ENCODE measurements around the gene TIAM1. TPM values are rescaled to one million over a fixed set of nuclear protein-coding genes. Genes with fewer than 3 reads are reported as not detected.

TIAM1 gene
- total and polyA plus RNA-seq, 2 of the 8 experiments (the other 6 are each of a cell fraction or from before 2014, with no cell fraction given): 10.1 to 30.7 TPM

- Histone ChIP-seq H3K9ac (replicated peaks in 1 of 4; ENCODE audit: extremely low read depth in 1 of 4, low read depth in 3 of 4, low read length in 3 of 4) (no peak overlapping the region; a peak in 1 of 7 replicates), H3K79me1 (ENCODE audit: low read depth, low read length) (peaks cover 3% of the 10 kb centered on the region; the same call in 1 of the 2 replicates), H2BK5ac (ENCODE audit: low read depth, low read length) (no peak overlapping the region; the same call in 1 of the 2 replicates), H3K27me3 (replicated peaks in 1 of 4; ENCODE audit: control insufficient read depth in 3 of 4, extremely low read depth in 1 of 4, insufficient read depth in 3 of 4, low read length in 3 of 4) (no peaks in the 10 kb centered on the region), H4K5ac (ENCODE audit: insufficient read length, low read depth, low read length) (no peak overlapping the region), H2BK120ac (replicated peaks; ENCODE audit: low read depth, low read length) (no peak overlapping the region), H3K4ac (replicated peaks; ENCODE audit: insufficient read length, low read depth, low read length) (no peak overlapping the region), H4K91ac (replicated peaks; ENCODE audit: insufficient read length, low read length) (no peak overlapping the region), H3K23ac (ENCODE audit: insufficient read length) (no peak overlapping the region), H3K9me3 (ENCODE audit: insufficient read depth in 2 of 2, low read depth in 1 of 2, low read length in 1 of 2) (no peaks in the 10 kb centered on the region; a peak in 2 of 4 replicates), H2BK20ac (ENCODE audit: low read length) (no peak overlapping the region), H3K4me3 (ENCODE audit: extremely low read depth in 1 of 4, insufficient read depth in 2 of 4, low read depth in 3 of 4, low read length in 4 of 4) (no peak overlapping the region), H4K8ac (ENCODE audit: extremely low read depth, insufficient read depth, low read length) (peak overlapping the region; percentile 82; the same call in 1 of the 2 replicates), H3K36me3 (ENCODE audit: control insufficient read depth in 2 of 4, insufficient read depth in 4 of 4, low read length in 3 of 4) (no peaks in the 10 kb centered on the region), H3K79me2 (ENCODE audit: control insufficient read depth in 1 of 2, insufficient read depth in 2 of 2, low read length in 2 of 2) (peaks cover 0 to 6% of the 10 kb centered on the region in 2 experiments; a peak in 1 of 4 replicates), H2BK12ac (ENCODE audit: low read depth, low read length) (no peak overlapping the region), H3K4me1 (replicated peaks in 1 of 4; ENCODE audit: control insufficient read depth in 3 of 4, insufficient read depth in 4 of 4, low read length in 3 of 4) (peaks cover 0 to 4% (median 1%) of the 10 kb centered on the region in 4 experiments; a peak in 3 of 7 replicates), H2AK5ac (ENCODE audit: low read depth, low read length) (no peak overlapping the region), H4K20me1 (replicated peaks in 1 of 2; ENCODE audit: control insufficient read depth in 1 of 2, insufficient read depth in 2 of 2, low read length in 2 of 2) (no peaks in the 10 kb centered on the region), H3K14ac (ENCODE audit: insufficient read length) (no peak overlapping the region), H3K56ac (replicated peaks; ENCODE audit: insufficient read length, low read depth, low read length) (no peak overlapping the region), H3K4me2 (ENCODE audit: insufficient read depth in 1 of 2, low read depth in 2 of 2, low read length in 2 of 2) (no peak overlapping the region), H3K27ac (ENCODE audit: low read depth, low read length) (no peak overlapping the region), H2AFZ (ENCODE audit: low read length) (no peak overlapping the region), H3K18ac (ENCODE audit: extremely low read depth, low read length) (no peak overlapping the region), H2BK15ac (ENCODE audit: low read length) (no peak overlapping the region), H3K23me2 (ENCODE audit: low read depth, low read length) (no peaks in the 10 kb centered on the region)
- 94% methylated on average over 11 of the region's 12 CpGs; no CpG with 5 or more reads in 1 of the 2 experiments for WGBS, 2 experiments (ENCODE audit: extremely low coverage in 1 of 2, insufficient coverage in 1 of 2, insufficient read length in 1 of 2, insufficient replicate concordance in 2 of 2, low coverage in 1 of 2, low lambda C conversion rate in 2 of 2, missing lambda C conversion rate in 1 of 2)
- ChIA-PET POLR2A (ENCODE audit: partially characterized antibody) (interaction anchor here (0.6 to 0.8 kb wide), 2 partner anchors 238 to 335 kb away, joined by 3 read pairs; no protein-coding TSS in a partner anchor), CTCF (ENCODE audit: partially characterized antibody) (interaction anchor here (0.7 to 1.9 kb wide), 2 partner anchors 11 to 237 kb away, joined by 3 to 7 read pairs; no protein-coding TSS in a partner anchor)
- no peak for DNase-seq (ENCODE audit: low read depth in 1 of 2, low spot score in 2 of 2)
- no peak for FAIRE-seq
- TF ChIP-seq HDAC2 (IDR thresholded peaks at IDR 0.05; ENCODE audit: borderline replicate concordance in 1 of 2, low read depth in 2 of 2, low read length in 2 of 2) (no peak), RFX5 (IDR thresholded peaks at IDR 0.05; ENCODE audit: borderline replicate concordance, low read depth, low read length) (no peak), CBX5 (IDR thresholded peaks at IDR 0.05; ENCODE audit: low read depth, low read length) (no peak), TAF7 (optimal IDR thresholded peaks at IDR 0.05; ENCODE audit: borderline replicate concordance, low read depth, low read length) (no peak), EGR1 (IDR thresholded peaks at IDR 0.05; ENCODE audit: borderline replicate concordance, low read depth, low read length) (no peak), GABPA (IDR thresholded peaks at IDR 0.05; ENCODE audit: borderline replicate concordance, insufficient read depth, low read length) (no peak), RAD21 (IDR thresholded peaks at IDR 0.05 in 1 of 2, conservative IDR thresholded peaks at IDR 0.05 in 1 of 2; ENCODE audit: low read depth in 2 of 2, low read length in 2 of 2) (no peak)
- TF ChIP-seq, protein P1, sequence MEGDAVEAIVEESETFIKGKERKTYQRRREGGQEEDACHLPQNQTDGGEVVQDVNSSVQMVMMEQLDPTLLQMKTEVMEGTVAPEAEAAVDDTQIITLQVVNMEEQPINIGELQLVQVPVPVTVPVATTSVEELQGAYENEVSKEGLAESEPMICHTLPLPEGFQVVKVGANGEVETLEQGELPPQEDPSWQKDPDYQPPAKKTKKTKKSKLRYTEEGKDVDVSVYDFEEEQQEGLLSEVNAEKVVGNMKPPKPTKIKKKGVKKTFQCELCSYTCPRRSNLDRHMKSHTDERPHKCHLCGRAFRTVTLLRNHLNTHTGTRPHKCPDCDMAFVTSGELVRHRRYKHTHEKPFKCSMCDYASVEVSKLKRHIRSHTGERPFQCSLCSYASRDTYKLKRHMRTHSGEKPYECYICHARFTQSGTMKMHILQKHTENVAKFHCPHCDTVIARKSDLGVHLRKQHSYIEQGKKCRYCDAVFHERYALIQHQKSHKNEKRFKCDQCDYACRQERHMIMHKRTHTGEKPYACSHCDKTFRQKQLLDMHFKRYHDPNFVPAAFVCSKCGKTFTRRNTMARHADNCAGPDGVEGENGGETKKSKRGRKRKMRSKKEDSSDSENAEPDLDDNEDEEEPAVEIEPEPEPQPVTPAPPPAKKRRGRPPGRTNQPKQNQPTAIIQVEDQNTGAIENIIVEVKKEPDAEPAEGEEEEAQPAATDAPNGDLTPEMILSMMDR (IDR thresholded peaks at IDR 0.05; ENCODE audit: control extremely low read depth in 1 of 3, insufficient read depth in 1 of 3, low read depth in 1 of 3, low read length in 3 of 3): no peak
Observed at GRCh38 chr21:31335957-31336738, 7.9 kb downstream of the TIAM1 start.
